Caco-2 (cell line): ENCODE measurements around the gene MX2. TPM values are rescaled to one million over a fixed set of nuclear protein-coding genes. Genes with fewer than 3 reads are reported as not detected.

ENCODE experiments used
- BruUV-seq: library from RNA; stranded (reverse); fragments of 400-500 nt; replicated peaks from 2 replicates; lab custom pipeline; 2021; lab: Mats Ljungman, UMichigan
- CTCF ChIA-PET: fragments of 300-600 bp; sonication (Branson Sonifier 250); formaldehyde crosslinking; loops from one replicate; lab custom pipeline; 2022; ENCODE audit warnings: antibody characterized with exemption; lab: Charles Lee
- POLR2A ChIA-PET: fragments of 300-600 bp; sonication (Branson Sonifier 250); formaldehyde crosslinking; loops from one replicate; lab custom pipeline; 2022; ENCODE audit warnings: antibody characterized with exemption; lab: Charles Lee
- DNase-seq, 2 experiments: peaks; one replicate each; pipeline versions ENCODE4 v3.0.0 to v3.0.0-alpha.2; 2020 to 2022
- H3K27me3 ChIP-seq: replicated peaks from 2 replicates; pipeline ENCODE4 v1.6.0; 2011; ENCODE audit warnings: low read length; ENCODE audit not compliant: control insufficient read depth, insufficient read depth
- H3K36me3 ChIP-seq: 2 replicates; pipeline ENCODE4 v1.5.1; 2011; ENCODE audit warnings: low read length; ENCODE audit not compliant: control insufficient read depth, insufficient read depth
- H3K4me1 ChIP-seq: fragments of 250-450 bp; sonication (Bioruptor Pico); 2 replicates; pipeline ENCODE4 v1.5.1; 2020; ENCODE audit warnings: mild to moderate bottlenecking
- H3K4me3 ChIP-seq: 2 replicates; pipeline ENCODE4 v1.5.1; 2011; ENCODE audit warnings: low read depth, mild to moderate bottlenecking, control low read depth, low read length
- H3K9me3 ChIP-seq: fragments of 250-450 bp; sonication (Bioruptor Pico); 2 replicates; pipeline ENCODE4 v1.5.1; 2020; ENCODE audit warnings: mild to moderate bottlenecking, moderate library complexity
- H3K27ac Mint-ChIP-seq: one replicate; pipeline ENCODE4 v1.8.0; 2022; ENCODE audit warnings: mixed read lengths; ENCODE audit not compliant: unreplicated experiment
- H3K27me3 Mint-ChIP-seq: one replicate; pipeline ENCODE4 v1.8.0; 2022; ENCODE audit warnings: mixed read lengths; ENCODE audit not compliant: insufficient read depth, unreplicated experiment
- H3K36me3 Mint-ChIP-seq: one replicate; pipeline ENCODE4 v1.8.0; 2022; ENCODE audit warnings: mild to moderate bottlenecking, mixed read lengths; ENCODE audit not compliant: insufficient read depth, unreplicated experiment
- H3K4me1 Mint-ChIP-seq: one replicate; pipeline ENCODE4 v1.8.0; 2022; ENCODE audit warnings: low read depth, mixed read lengths; ENCODE audit not compliant: unreplicated experiment
- H3K4me3 Mint-ChIP-seq: one replicate; pipeline ENCODE4 v1.8.0; 2022; ENCODE audit warnings: mild to moderate bottlenecking, moderate library complexity, mixed read lengths; ENCODE audit not compliant: unreplicated experiment
- H3K9me3 Mint-ChIP-seq: one replicate; pipeline ENCODE4 v1.8.0; 2022; ENCODE audit warnings: mixed read lengths; ENCODE audit not compliant: unreplicated experiment
- CTCF ChIP-seq, 2 experiments: fragments of 200-600 bp in 1 of 2; IDR thresholded peaks; 1 replicate in 1 of 2; 2 replicates in 1 of 2; pipeline versions ENCODE4 v1.5.1 to v1.8.0; 2011 to 2022; ENCODE audit warnings: antibody characterized with exemption in 1 of 2, control low read depth in 1 of 2, inconsistent platforms in 1 of 2, low read depth in 1 of 2, low read length in 1 of 2, mild to moderate bottlenecking in 1 of 2, moderate library complexity in 1 of 2; ENCODE audit not compliant: insufficient read depth in 1 of 2, severe bottlenecking in 1 of 2, unreplicated experiment in 1 of 2
- intact Hi-C: fragments of 100-400 bp; cut with micrococcal nuclease; formaldehyde crosslinking; loops from one replicate; pipeline ENCODE4 v1.10.0; 2022; ENCODE audit not compliant: unreplicated experiment
- total RNA-seq: library from RNA; stranded (reverse); gene quantifications from 2 replicates; pipeline ENCODE4 v1.2.3, GENCODE V29; 2022

Gene MX2
- total RNA-seq, 1 experiment from 2014 or later = 0.84 TPM

GRCh38 chr21:41437729-41438128, 75.9 kb downstream of the MX2 start:
- no peaks in the 10 kb centered on the region for H3K27me3 Mint-ChIP-seq
- CTCF ChIA-PET = no interaction called here
- no peaks in the 10 kb centered on the region for H3K27me3 ChIP-seq

GRCh38 chr21:41438425-41439113, 76.7 kb downstream of the MX2 start:
- intact Hi-C loops = no loop called here
- H3K36me3 Mint-ChIP-seq = no peaks in the 10 kb centered on the region
- H3K4me1 Mint-ChIP-seq = no peaks in the 10 kb centered on the region
- H3K27me3 Mint-ChIP-seq = no peaks in the 10 kb centered on the region
- BruUV-seq = no TSS peak
- TF ChIP-seq CTCF (IDR thresholded peaks at IDR 0.05; ENCODE audit: insufficient read depth in 1 of 2, low read depth in 1 of 2, low read length in 1 of 2, severe bottlenecking in 1 of 2, unreplicated experiment in 1 of 2) = no peak
- peaks cover 30% of the 10 kb centered on the region for H3K9me3 Mint-ChIP-seq
- no peak overlapping the region for H3K4me3 Mint-ChIP-seq
- ChIA-PET CTCF (no interaction called here), POLR2A (no interaction called here)
- no peak for DNase-seq
- no peak overlapping the region for H3K27ac Mint-ChIP-seq
- H3K27me3 ChIP-seq = no peaks in the 10 kb centered on the region
- H3K9me3 ChIP-seq = peaks cover 8% of the 10 kb centered on the region; the same call in 1 of the 2 replicates
- no peaks in the 10 kb centered on the region for H3K36me3 ChIP-seq
- H3K4me3 ChIP-seq = no peak overlapping the region
- H3K4me1 ChIP-seq = no peaks in the 10 kb centered on the region

More at GRCh38 chr21:41437729-41438128, 75.9 kb downstream of the MX2 start:
- no peaks in the 10 kb centered on the region for H3K36me3 Mint-ChIP-seq
- H3K4me3 ChIP-seq = no peak overlapping the region
- POLR2A ChIA-PET = no interaction called here
- H3K4me3 Mint-ChIP-seq = no peak overlapping the region
- H3K27ac Mint-ChIP-seq = no peak overlapping the region
- intact Hi-C loops = no loop called here
- no peaks in the 10 kb centered on the region for H3K4me1 ChIP-seq
- no peaks in the 10 kb centered on the region for H3K4me1 Mint-ChIP-seq
- TF ChIP-seq CTCF (IDR thresholded peaks at IDR 0.05; ENCODE audit: insufficient read depth in 1 of 2, low read depth in 1 of 2, low read length in 1 of 2, severe bottlenecking in 1 of 2, unreplicated experiment in 1 of 2) = no peak
- H3K36me3 ChIP-seq = no peaks in the 10 kb centered on the region
- H3K9me3 Mint-ChIP-seq = peaks cover 30% of the 10 kb centered on the region
- H3K9me3 ChIP-seq = peaks cover 8% of the 10 kb centered on the region; the same call in 1 of the 2 replicates
- no TSS peak for BruUV-seq
- DNase-seq = no peak

- CTCF ChIA-PET = no interaction called here
- H3K36me3 ChIP-seq = no peaks in the 10 kb centered on the region
- intact Hi-C loops = no loop called here
- Mint-ChIP-seq H3K27me3 (no peaks in the 10 kb centered on the region), H3K36me3 (no peaks in the 10 kb centered on the region), H3K27ac (no peak overlapping the region), H3K9me3 (peaks cover 26% of the 10 kb centered on the region), H3K4me1 (no peaks in the 10 kb centered on the region), H3K4me3 (no peak overlapping the region)
- no TSS peak for BruUV-seq
- no peak for TF ChIP-seq CTCF (IDR thresholded peaks at IDR 0.05; ENCODE audit: insufficient read depth in 1 of 2, low read depth in 1 of 2, low read length in 1 of 2, severe bottlenecking in 1 of 2, unreplicated experiment in 1 of 2)
- POLR2A ChIA-PET = no interaction called here
- H3K4me1 ChIP-seq = no peaks in the 10 kb centered on the region
- no peak for DNase-seq
- H3K27me3 ChIP-seq = no peaks in the 10 kb centered on the region
- peaks cover 8% of the 10 kb centered on the region; the same call in 1 of the 2 replicates for H3K9me3 ChIP-seq
- H3K4me3 ChIP-seq = no peak overlapping the region
These were observed 77.4 kb downstream of the MX2 start for GRCh38 chr21:41439248-41439647.
